ENCODE data around the gene FAM229B. TPM values are rescaled to one million over a fixed set of nuclear protein-coding genes. Genes with fewer than 3 reads are reported as not detected.

The FAM229B gene
- 69.5 TPM for total RNA-seq
- long read RNA-seq, transcript FAM229B-201 (4 exons, 2,543 nt) = major isoform, 32 of 37 reads
- long read RNA-seq, partial matches to known transcripts = 1 of 37 reads
- long read RNA-seq, other reads (novel, unspliced or antisense) = 4 of 37 reads

- Histone ChIP-seq H3K4me3 (peak within 1 kb of the TSS; percentile 85), H3K27ac (replicated peaks) (peak within 1 kb of the TSS; percentile 93), H3K4me1 (peaks cover 51% of the 10 kb centered on the region), H3K36me3 (peaks cover 29% of the 10 kb centered on the region), H3K27me3 (ENCODE audit: low read depth) (no peaks in the 10 kb centered on the region), H3K9me3 (replicated peaks) (no peaks in the 10 kb centered on the region)
- TF ChIP-seq CTCF (IDR thresholded peaks at IDR 0.05; ENCODE audit: borderline replicate concordance) = peak; percentile 27
- peak; percentile 90 for DNase-seq
- intact Hi-C loops (cut with micrococcal nuclease) = no loop called here
Observed at GRCh38 chr6:112087136-112087911, at the start of gene FAM229B, which contains the start of gene TUBE1. Gene FAM229B, plus strand, starts transcription at chr6:112087591. Its CDS starts 11,693 bp downstream, at chr6:112099284. Gene TUBE1, minus strand, starts transcription at chr6:112087482. Its CDS starts 48 bp downstream, at chr6:112087434.

- no peaks in the 10 kb centered on the region for H3K9me3 ChIP-seq (replicated peaks)
- TF ChIP-seq CTCF (IDR thresholded peaks at IDR 0.05; ENCODE audit: borderline replicate concordance) = no peak
- peak overlapping the region; percentile 73 for H3K27ac ChIP-seq (replicated peaks)
- H3K27me3 ChIP-seq (ENCODE audit: low read depth) = no peaks in the 10 kb centered on the region
- intact Hi-C loops (cut with micrococcal nuclease) = no loop called here
- peak; percentile 54 for DNase-seq
- H3K4me1 ChIP-seq = peaks cover 10% of the 10 kb centered on the region
- no peak overlapping the region for H3K4me3 ChIP-seq
- no peaks in the 10 kb centered on the region for H3K36me3 ChIP-seq
Observed at GRCh38 chr6:112037783-112038216, 49.6 kb upstream of the FAM229B start.

- Histone ChIP-seq H3K27ac (replicated peaks) (peak overlapping the region; percentile 73), H3K4me3 (no peak overlapping the region), H3K9me3 (replicated peaks) (no peaks in the 10 kb centered on the region), H3K36me3 (no peaks in the 10 kb centered on the region), H3K4me1 (peaks cover 10% of the 10 kb centered on the region), H3K27me3 (ENCODE audit: low read depth) (no peaks in the 10 kb centered on the region)
- no peak for TF ChIP-seq CTCF (IDR thresholded peaks at IDR 0.05; ENCODE audit: borderline replicate concordance)
- DNase-seq = no peak
- intact Hi-C loops (cut with micrococcal nuclease) = no loop called here
Observed at GRCh38 chr6:112038268-112038667, 49.1 kb upstream of the FAM229B start.

- Histone ChIP-seq H3K9me3 (replicated peaks) (no peaks in the 10 kb centered on the region), H3K4me1 (peaks cover 12% of the 10 kb centered on the region), H3K27ac (replicated peaks) (peak overlapping the region; percentile 73), H3K36me3 (no peaks in the 10 kb centered on the region), H3K4me3 (no peak overlapping the region), H3K27me3 (ENCODE audit: low read depth) (no peaks in the 10 kb centered on the region)
- no peak for TF ChIP-seq CTCF (IDR thresholded peaks at IDR 0.05; ENCODE audit: borderline replicate concordance)
- intact Hi-C loops (cut with micrococcal nuclease) = no loop called here
- no peak for DNase-seq
Observed at GRCh38 chr6:112038756-112039430, 48.5 kb upstream of the FAM229B start.

GRCh38 chr6:112039431-112039770, 48.0 kb upstream of the FAM229B start:
- no peaks in the 10 kb centered on the region for H3K9me3 ChIP-seq (replicated peaks)
- peaks cover 14% of the 10 kb centered on the region for H3K4me1 ChIP-seq
- intact Hi-C loops (cut with micrococcal nuclease) = no loop called here
- no peak for TF ChIP-seq CTCF (IDR thresholded peaks at IDR 0.05; ENCODE audit: borderline replicate concordance)
- no peaks in the 10 kb centered on the region for H3K27me3 ChIP-seq (ENCODE audit: low read depth)
- no peak overlapping the region for H3K4me3 ChIP-seq
- DNase-seq = no peak
- no peaks in the 10 kb centered on the region for H3K36me3 ChIP-seq
- H3K27ac ChIP-seq (replicated peaks) = no peak overlapping the region
